ENCODE data around the gene EIF2B5. TPM values are rescaled to one million over a fixed set of nuclear protein-coding genes. Genes with fewer than 3 reads are reported as not detected.

The EIF2B5 gene
- total and polyA plus RNA-seq, 7 donors = 26.0 to 48.1 (median 33.2) TPM

DNA sequence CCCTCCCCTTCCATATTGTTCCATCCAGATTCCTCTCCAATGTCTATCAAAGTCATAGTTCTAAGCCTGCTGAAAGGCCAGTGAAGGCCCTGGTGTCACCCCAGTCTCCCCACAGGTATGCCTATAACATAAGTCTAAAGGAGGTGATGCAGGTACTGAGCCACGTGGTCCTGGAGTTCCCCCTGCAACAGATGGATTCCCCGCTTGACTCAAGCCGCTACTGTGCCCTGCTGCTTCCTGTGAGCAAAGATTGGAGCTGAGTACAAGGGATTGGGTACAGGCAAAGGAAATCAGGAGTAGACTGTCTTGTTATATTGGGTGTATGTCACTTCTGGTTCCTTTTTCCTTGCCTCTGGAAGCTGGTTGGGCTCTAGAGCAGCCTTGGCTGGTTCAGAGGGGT is 8.2 kb downstream of the EIF2B5 start:
- TF ChIP-seq POLR2A (IDR thresholded peaks at IDR 0.05) (no peak), POLR2AphosphoS5 (IDR thresholded peaks at IDR 0.05) (no peak), EP300 (IDR thresholded peaks at IDR 0.05) (no peak)
- TF ChIP-seq, protein P1, sequence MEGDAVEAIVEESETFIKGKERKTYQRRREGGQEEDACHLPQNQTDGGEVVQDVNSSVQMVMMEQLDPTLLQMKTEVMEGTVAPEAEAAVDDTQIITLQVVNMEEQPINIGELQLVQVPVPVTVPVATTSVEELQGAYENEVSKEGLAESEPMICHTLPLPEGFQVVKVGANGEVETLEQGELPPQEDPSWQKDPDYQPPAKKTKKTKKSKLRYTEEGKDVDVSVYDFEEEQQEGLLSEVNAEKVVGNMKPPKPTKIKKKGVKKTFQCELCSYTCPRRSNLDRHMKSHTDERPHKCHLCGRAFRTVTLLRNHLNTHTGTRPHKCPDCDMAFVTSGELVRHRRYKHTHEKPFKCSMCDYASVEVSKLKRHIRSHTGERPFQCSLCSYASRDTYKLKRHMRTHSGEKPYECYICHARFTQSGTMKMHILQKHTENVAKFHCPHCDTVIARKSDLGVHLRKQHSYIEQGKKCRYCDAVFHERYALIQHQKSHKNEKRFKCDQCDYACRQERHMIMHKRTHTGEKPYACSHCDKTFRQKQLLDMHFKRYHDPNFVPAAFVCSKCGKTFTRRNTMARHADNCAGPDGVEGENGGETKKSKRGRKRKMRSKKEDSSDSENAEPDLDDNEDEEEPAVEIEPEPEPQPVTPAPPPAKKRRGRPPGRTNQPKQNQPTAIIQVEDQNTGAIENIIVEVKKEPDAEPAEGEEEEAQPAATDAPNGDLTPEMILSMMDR (IDR thresholded peaks at IDR 0.05) = no peak
- WGBS, 2 donors = 88 to 90% methylated on average over 3 of the region's 3 CpGs
- Histone ChIP-seq H3K36me3 (peaks cover 29 to 80% (median 53%) of the 10 kb centered on the region in 4 donors), H3K27me3 (no peaks in the 10 kb centered on the region), H3K9me3 (no peaks in the 10 kb centered on the region), H3K4me1 (peaks cover 0 to 9% (median 0%) of the 10 kb centered on the region in 4 donors), H3K27ac (no peak overlapping the region), H3K4me3 (no peak overlapping the region)
- intact Hi-C loops (cut with DNase I) = no loop called here
- DNase-seq = no peak

DNA sequence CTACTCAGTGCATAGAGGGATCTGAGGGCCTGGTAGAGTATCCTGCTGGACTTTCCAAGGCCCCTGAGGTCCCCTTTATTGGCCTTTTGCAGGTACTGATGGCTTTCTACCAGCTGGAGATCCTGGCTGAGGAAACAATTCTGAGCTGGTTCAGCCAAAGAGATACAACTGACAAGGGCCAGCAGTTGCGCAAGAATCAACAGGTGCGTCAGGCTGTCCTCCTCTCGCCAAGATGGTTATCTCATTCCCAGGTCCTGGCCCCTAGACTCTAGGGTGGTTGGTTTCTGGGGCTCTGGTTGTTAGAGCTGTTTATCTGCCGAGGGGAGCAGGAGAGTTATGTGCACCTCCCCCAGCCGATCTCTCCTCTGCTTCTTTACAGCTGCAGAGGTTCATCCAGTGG is 9.3 kb downstream of the EIF2B5 start:
- WGBS, 2 donors = 77 to 86% methylated on average over 5 of the region's 5 CpGs
- Histone ChIP-seq H3K9me3 (no peaks in the 10 kb centered on the region), H3K27me3 (no peaks in the 10 kb centered on the region), H3K4me3 (no peak overlapping the region), H3K36me3 (peaks cover 29 to 72% (median 52%) of the 10 kb centered on the region in 4 donors), H3K4me1 (peaks cover 0 to 9% (median 0%) of the 10 kb centered on the region in 4 donors), H3K27ac (no peak overlapping the region)
- intact Hi-C loops (cut with DNase I) = no loop called here
- no peak for TF ChIP-seq EP300 (IDR thresholded peaks at IDR 0.05)
- TF ChIP-seq, protein P1 (IDR thresholded peaks at IDR 0.05) = no peak
- TF ChIP-seq POLR2A (IDR thresholded peaks at IDR 0.05) = no peak
- no peak for TF ChIP-seq POLR2AphosphoS5 (IDR thresholded peaks at IDR 0.05)
- DNase-seq = no peak

DNA sequence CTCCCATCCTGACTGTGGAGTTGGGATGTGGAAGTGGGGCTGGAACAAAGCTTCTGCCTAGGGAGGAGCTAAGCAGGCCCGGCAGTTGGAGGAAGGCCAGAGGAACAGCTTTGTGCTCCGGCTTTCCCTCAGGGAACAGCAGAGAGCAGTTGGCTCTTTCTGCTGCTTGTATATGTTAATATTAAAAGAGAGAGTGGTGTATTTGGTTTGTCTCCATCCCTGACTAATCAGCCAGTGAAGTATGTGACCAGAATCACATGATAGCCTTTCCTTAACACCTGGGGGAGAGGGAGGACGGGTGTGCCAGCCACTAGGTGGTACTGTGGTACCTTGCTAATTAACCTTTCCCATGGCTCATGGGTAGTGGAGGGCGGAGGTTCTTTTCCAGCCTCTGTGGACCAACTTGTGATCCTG is 10.0 kb downstream of the EIF2B5 start:
- DNase-seq = no peak
- intact Hi-C loops (cut with DNase I) = no loop called here
- H3K36me3 ChIP-seq = peaks cover 29 to 66% (median 49%) of the 10 kb centered on the region in 4 donors
- no peaks in the 10 kb centered on the region for H3K27me3 ChIP-seq
- H3K4me1 ChIP-seq = peaks cover 0 to 9% (median 0%) of the 10 kb centered on the region in 4 donors
- H3K9me3 ChIP-seq = no peaks in the 10 kb centered on the region
- TF ChIP-seq EP300 (IDR thresholded peaks at IDR 0.05) = no peak
- TF ChIP-seq, protein P1 (IDR thresholded peaks at IDR 0.05) = peak in 3 of 4 experiments; percentile 22 to 45 (median 37)
- 20 to 42% methylated on average over 4 of the region's 4 CpGs for WGBS, 2 donors
- no peak overlapping the region for H3K4me3 ChIP-seq
- H3K27ac ChIP-seq = peak overlapping the region in 1 of 4 donors; percentile 18

DNA sequence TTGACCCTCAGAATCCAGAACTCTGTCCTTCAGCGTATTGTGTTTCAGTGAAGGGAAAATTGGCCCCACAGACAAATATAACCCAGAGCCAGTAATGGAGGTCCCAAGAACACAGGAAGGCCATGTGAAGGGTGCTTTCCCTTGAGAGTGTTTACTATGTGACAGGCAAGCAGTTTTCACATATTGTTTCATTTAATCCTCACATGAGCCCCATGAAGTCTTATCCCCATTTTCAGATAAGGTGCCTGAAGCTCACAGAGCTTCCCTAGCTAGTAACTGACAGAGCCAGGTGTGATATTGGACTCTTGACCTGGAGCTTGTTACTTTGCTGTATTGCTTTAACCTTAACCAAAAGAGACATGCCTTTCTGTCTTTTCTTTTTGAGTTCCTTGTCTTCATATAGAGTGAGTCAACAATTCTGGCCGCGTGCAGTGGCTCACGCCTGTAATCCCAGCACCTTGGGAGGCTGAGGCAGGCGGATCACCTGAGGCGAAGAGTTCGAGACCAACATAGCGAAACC is 10.7 kb downstream of the EIF2B5 start:
- Histone ChIP-seq H3K27me3 (no peaks in the 10 kb centered on the region), H3K4me3 (no peak overlapping the region), H3K36me3 (peaks cover 29 to 59% (median 42%) of the 10 kb centered on the region in 4 donors), H3K4me1 (peaks cover 0 to 9% (median 0%) of the 10 kb centered on the region in 4 donors), H3K9me3 (no peaks in the 10 kb centered on the region), H3K27ac (peak overlapping the region in 1 of 4 donors; percentile 18)
- intact Hi-C loops (cut with DNase I) = no loop called here
- no peak for TF ChIP-seq EP300 (IDR thresholded peaks at IDR 0.05)
- TF ChIP-seq POLR2A (IDR thresholded peaks at IDR 0.05) = no peak
- TF ChIP-seq, protein P1 (IDR thresholded peaks at IDR 0.05) = no peak
- no peak for TF ChIP-seq POLR2AphosphoS5 (IDR thresholded peaks at IDR 0.05)
- DNase-seq = no peak
- 43 to 76% methylated on average over 8 of the region's 8 CpGs for WGBS, 2 donors

DNA sequence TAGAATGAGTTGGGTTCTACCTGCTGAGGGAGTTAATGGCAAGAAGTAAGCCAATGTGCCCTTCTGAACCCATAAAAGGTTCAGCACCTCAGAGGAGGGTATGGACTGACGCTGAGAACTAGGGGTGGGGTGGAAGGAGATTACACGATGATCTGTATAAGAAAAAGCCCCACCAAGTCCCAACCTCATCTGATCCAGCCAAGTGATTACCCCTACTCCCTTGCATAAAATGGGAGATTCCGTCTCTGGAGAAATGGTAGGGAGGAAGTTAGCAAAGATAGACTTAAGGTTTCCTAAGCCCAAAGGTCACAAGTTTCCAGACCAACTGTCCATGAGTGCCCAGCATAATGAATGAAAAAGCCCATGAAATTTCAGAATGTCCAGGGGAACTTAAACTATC is 12.9 kb downstream of the EIF2B5 start:
- no peak for DNase-seq
- TF ChIP-seq, protein P1 (IDR thresholded peaks at IDR 0.05) = no peak
- TF ChIP-seq POLR2A (IDR thresholded peaks at IDR 0.05) = no peak
- no peak for TF ChIP-seq EP300 (IDR thresholded peaks at IDR 0.05)
- TF ChIP-seq POLR2AphosphoS5 (IDR thresholded peaks at IDR 0.05) = no peak
- H3K36me3 ChIP-seq = peaks cover 16 to 37% (median 24%) of the 10 kb centered on the region in 4 donors
- peaks cover 0 to 9% (median 0%) of the 10 kb centered on the region in 4 donors for H3K4me1 ChIP-seq
- intact Hi-C loops (cut with DNase I) = no loop called here
- H3K27me3 ChIP-seq = no peaks in the 10 kb centered on the region
- no peak overlapping the region for H3K4me3 ChIP-seq
- H3K27ac ChIP-seq = no peak overlapping the region
- no peaks in the 10 kb centered on the region for H3K9me3 ChIP-seq
- WGBS, 2 donors = 35 to 79% methylated on average over 3 of the region's 3 CpGs

Data from sigmoid colon (tissue), 7 donors.